ENCODE data around the gene MPPED2. TPM values are rescaled to one million over a fixed set of nuclear protein-coding genes. Genes with fewer than 3 reads are reported as not detected.

MPPED2 gene
- total RNA-seq, 1 experiment from 2014 or later = 2.4 TPM

GRCh38 chr11:30578406-30578805 is 7.7 kb downstream of the MPPED2 start:
- H3K9me3 Mint-ChIP-seq = no peaks in the 10 kb centered on the region
- CTCF ChIA-PET = no interaction called here
- DNase-seq (ENCODE audit: low spot score) (no peak), ATAC-seq (no peak)
- H3K27ac Mint-ChIP-seq = no peak overlapping the region
- peaks cover 15% of the 10 kb centered on the region for H3K36me3 Mint-ChIP-seq
- H3K4me3 Mint-ChIP-seq = no peak overlapping the region
- POLR2A ChIA-PET = no interaction called here
- peaks cover 24% of the 10 kb centered on the region for H3K27me3 Mint-ChIP-seq (ENCODE audit: low read depth)
- peaks cover 24% of the 10 kb centered on the region for H3K4me1 Mint-ChIP-seq
- TF ChIP-seq CREM (CRISPR knock-in tag; IDR thresholded peaks at IDR 0.05) (no peak), MYBL2 (CRISPR knock-in tag; IDR thresholded peaks at IDR 0.05) (no peak), SP1 (CRISPR knock-in tag; conservative IDR thresholded peaks at IDR 0.05) (no peak), ZSCAN18 (CRISPR knock-in tag; IDR thresholded peaks at IDR 0.05) (no peak), ATF1 (CRISPR knock-in tag; IDR thresholded peaks at IDR 0.05) (no peak), EMX1 (CRISPR knock-in tag; IDR thresholded peaks at IDR 0.05) (no peak), GRHL2 (CRISPR knock-in tag; IDR thresholded peaks at IDR 0.05; ENCODE audit: insufficient replicate concordance, severe bottlenecking) (no peak), ERG (CRISPR knock-in tag; IDR thresholded peaks at IDR 0.05) (no peak), ELF4 (CRISPR knock-in tag; IDR thresholded peaks at IDR 0.05; ENCODE audit: low read depth) (no peak), ZNF263 (CRISPR knock-in tag; IDR thresholded peaks at IDR 0.05; ENCODE audit: low read depth) (no peak), ETV6 (CRISPR knock-in tag; IDR thresholded peaks at IDR 0.05) (no peak), E2F1 (CRISPR knock-in tag; IDR thresholded peaks at IDR 0.05) (no peak), NFYB (CRISPR knock-in tag; conservative IDR thresholded peaks at IDR 0.05; ENCODE audit: low read depth) (no peak), ZNF512 (CRISPR knock-in tag; IDR thresholded peaks at IDR 0.05; ENCODE audit: borderline replicate concordance) (no peak)

GRCh38 chr11:30573951-30574350 is 12.2 kb downstream of the MPPED2 start:
- Mint-ChIP-seq H3K9me3 (no peaks in the 10 kb centered on the region), H3K27me3 (ENCODE audit: low read depth) (no peaks in the 10 kb centered on the region; the same call in 1 of the 2 replicates), H3K4me1 (peaks cover 19% of the 10 kb centered on the region), H3K27ac (no peak overlapping the region), H3K4me3 (no peak overlapping the region), H3K36me3 (peaks cover 9% of the 10 kb centered on the region)
- ATAC-seq = no peak
- no peak for DNase-seq (ENCODE audit: low spot score)
- ChIA-PET POLR2A (no interaction called here), CTCF (no interaction called here)
- no peak for TF ChIP-seq TP53 (CRISPR knock-in tag; IDR thresholded peaks at IDR 0.05)
- TF ChIP-seq ZNF425 (CRISPR knock-in tag; conservative IDR thresholded peaks at IDR 0.05) = no peak
- TF ChIP-seq STAT6 (CRISPR knock-in tag; conservative IDR thresholded peaks at IDR 0.05; ENCODE audit: low read depth) = no peak
- no peak for TF ChIP-seq PRDM15 (CRISPR knock-in tag; IDR thresholded peaks at IDR 0.05)
- TF ChIP-seq GRHL2 (CRISPR knock-in tag; IDR thresholded peaks at IDR 0.05; ENCODE audit: insufficient replicate concordance, severe bottlenecking) = no peak
- TF ChIP-seq USF1 (CRISPR knock-in tag; IDR thresholded peaks at IDR 0.05) = no peak
- TF ChIP-seq ATF3 (CRISPR knock-in tag; conservative IDR thresholded peaks at IDR 0.05) = no peak
